Bone marrow (tissue), 2 donors: ENCODE data around the gene FHL3.
"Not testable (repeated sequence)": the region's sequence is repeated elsewhere in the genome, so short reads cannot be mapped to it uniquely, and the experiment has no call there.

Experiments
- DNase-seq, 2 donors: peaks; one replicate each; lab custom pipeline; 2025; lab: John Stamatoyannopoulos, UW

The FHL3 gene

DNA sequence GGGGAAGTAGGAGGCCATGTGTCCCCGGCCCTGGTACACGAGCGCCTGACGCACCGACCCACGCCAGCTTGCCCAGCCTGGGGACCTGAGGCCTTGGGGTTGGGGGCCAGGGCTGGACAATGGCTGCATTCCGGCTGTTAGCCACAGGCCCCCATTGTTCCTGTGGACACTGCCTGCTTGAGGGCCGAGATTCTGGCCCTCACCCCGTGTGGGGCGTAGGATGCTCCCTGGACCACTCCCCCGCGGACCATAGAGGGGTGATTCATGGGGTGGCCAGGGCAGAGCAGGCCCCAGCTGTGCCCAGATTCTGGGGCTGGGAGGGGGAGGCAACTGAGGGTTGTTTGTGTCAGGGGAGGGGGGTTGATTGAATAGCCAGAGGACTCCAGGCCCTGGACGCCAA, 29.6 kb upstream of the FHL3 start:
- no peak for DNase-seq

DNA sequence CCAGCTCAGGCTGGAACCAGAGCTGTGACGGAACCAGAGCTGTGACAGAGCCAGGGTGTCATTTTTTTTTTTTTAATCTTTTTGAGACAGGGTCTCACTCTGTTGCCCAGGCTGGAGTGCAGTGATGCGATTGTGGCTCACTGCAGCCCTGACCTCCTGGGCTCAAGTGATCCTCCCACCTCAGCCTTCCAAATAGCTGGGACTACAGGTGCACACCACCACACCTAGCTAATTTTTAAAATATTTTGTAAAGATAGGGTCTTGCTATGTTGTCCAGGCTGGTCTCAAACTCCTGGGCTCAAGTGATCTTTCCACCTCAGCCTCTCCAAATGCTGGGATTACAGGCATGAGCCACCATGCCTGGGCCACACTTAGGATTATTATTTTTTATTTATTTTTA, 27.7 kb upstream of the FHL3 start:
- DNase-seq, result not testable (repeated sequence)

GRCh38 chr1:38031513-38031866, 26.2 kb upstream of the FHL3 start:
- no peak for DNase-seq

DNA sequence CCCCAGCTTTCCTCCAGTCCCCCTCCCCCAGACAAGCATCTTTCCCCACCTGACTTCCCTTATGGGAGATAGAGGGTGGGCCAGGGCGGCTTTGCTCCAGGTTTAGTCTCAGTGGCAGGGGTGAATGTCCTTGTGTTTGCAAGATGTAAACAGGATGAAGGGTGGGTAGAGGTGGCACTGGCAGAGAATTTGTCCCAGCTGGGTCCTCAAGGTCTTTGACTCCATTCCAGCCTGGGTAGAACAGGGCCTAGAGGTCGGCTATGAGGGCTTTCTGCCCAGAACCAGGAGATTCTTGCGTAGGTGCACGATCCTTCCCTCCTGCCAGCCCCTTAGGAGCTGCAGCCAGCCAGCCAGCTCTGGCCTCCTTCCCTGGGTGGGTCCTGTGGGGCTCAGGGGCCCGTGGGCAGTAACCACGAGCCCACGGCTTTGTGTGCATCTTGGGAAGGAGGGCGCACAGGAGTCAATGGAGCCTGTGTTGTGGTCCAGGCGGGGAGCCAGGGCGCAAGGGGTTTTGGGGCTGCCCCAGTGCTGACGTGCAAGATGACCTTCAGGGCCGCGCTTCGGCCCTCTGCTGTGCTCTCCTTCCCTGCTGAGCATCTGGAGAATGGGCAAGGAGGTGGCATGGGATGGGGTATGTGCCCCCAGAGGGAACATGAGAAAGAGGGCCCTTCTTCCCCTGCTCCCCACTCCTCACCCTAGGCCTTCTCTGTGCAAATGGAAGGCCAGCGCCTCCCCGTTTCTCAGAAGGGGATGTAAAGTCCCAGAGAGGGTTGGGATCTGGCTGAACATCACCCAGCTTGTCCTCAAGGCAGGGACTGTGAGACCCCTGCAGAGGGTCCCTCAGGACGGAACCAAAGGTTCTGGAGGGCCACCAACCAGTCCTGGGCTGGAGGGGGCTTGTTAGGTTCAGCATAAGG, 25.5 kb upstream of the FHL3 start:
- DNase-seq, result no peak

DNA sequence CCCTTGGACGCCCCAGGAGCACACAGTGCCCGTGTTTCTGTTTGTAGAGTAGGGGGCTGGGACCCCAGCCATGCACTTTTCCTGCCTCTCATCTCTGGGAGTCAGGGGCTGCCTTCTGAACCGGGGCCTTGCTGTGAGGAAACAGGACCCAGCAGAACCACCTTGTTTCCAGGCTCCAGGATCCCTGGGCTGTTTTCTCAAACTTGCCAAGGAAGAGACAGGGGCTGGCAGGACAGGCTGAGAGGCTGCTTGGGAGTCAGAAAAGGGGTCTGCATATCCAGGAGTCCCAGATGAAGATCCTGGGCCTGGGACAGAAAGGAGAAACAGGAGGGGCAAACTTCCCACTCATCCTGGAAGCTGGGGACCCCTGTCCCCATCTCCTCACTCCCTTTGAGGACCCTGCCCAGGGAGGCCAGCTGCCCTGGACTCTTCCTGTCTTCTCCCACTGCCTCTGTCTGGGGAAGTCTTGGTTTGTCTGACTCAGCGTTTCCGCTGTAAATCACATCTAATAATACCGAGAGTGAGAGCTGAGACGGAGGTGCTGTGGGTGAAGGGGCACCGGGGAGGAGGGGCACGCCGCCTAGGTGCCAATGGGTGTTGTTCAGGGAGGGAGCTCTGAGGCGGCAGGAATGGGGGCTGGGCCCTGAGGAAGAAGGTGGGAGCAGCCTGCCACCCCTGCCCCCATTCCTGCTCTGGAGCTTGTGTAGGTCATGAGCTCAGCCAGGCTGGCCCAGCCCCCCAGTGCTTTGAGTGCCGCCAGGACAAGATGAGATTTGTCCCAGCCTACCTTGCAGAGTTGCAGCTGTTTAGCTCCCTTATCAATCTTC, 24.6 kb upstream of the FHL3 start:
- DNase-seq, result peak in 1 of 2 donors; percentile 80

DNA sequence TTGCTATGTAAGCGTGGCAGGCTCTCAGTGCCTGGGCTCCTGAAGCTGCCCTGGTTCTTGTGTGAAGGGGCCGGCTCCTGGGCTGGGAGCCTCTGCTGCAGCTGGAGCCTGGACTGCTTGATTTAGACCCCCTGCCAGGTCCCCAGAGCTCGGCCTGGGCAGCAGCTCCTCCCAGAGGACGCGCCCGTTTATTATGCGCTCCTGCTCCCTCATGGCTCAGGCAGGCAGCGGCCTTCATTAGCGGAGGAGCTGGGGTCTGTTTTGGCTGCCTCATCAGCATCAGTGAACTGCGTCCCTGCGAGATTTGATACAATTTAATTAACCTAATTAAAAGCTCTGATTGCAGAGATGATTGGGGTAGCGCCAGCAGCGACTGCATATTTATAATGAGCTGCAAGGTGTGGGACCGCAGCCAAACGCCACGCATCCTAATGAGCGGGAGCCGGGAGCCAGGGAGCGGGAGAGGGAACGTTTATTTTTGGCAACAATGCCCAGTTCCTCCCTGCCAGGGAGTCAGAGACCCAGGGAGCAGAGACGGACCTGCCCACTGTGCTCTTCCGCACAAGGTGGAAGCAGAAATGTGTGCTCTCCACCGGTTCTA, 23.9 kb upstream of the FHL3 start:
- DNase-seq, result no peak

DNA sequence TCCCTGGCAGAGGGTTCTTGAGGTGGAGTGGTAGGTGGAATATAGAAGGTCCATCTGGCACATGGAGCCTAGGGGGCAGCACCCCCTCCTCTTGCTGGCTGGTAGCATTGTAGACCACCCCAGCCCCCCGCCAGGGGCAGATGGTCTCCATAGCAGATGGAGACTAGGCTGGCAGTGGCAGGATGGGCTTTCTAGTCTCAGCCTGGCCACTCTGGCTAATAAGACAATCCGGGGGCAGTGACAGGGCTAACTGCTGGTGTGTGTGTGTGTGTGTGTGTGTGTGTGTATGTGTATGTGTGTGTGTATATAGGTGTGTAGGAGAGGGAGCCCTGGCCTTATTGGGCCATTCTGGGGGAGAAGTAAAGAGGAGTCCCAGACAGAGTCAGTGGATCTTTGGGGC, 23.4 kb upstream of the FHL3 start:
- no peak for DNase-seq

GRCh38 chr1:38028105-38028591, 22.8 kb upstream of the FHL3 start:
- DNase-seq, result no peak

DNA sequence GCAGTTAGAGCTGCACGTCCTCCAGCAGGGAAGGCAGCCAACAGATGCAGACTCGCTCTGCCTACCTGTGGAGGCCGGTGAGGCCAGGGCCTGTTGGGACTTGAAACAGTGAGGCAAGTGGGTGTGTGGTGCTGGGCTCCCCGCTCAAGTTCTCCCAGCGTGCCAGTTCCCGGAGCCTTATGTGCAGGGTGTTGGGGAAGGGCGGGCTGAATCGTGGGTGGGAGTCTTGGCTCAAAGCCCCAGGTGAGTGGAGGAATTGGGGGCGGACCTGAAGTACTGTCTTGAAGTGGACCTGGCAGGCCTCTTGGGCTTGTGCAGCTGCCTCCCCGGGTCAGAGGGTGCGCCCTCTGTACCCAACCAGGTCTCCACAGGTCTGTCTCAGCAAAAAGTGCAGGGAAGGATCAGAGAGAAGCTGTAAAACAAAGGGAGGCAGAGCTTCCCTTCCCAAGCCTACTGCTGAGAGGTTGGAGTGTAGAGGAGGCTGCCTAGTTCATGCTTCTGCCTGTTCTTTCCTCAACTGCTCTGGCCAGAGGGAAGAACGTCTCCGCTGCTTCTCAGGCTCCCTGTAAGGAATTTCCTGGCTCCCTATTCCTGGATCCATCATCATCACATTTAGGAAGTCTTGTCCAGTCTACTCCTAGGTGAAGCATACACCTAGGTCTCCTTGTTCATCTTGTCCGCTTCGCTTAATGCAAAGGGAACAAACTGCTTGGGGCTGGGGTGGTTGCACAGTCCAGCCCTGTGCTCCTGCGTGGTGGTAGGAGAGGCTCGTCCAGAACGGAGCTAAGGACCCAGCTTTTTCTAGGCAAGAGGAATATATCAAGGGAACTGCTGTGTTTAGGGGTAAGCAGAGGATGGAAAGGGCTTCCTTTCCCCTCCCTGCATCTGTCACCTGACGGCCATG, 22.1 kb upstream of the FHL3 start:
- DNase-seq, result no peak

DNA sequence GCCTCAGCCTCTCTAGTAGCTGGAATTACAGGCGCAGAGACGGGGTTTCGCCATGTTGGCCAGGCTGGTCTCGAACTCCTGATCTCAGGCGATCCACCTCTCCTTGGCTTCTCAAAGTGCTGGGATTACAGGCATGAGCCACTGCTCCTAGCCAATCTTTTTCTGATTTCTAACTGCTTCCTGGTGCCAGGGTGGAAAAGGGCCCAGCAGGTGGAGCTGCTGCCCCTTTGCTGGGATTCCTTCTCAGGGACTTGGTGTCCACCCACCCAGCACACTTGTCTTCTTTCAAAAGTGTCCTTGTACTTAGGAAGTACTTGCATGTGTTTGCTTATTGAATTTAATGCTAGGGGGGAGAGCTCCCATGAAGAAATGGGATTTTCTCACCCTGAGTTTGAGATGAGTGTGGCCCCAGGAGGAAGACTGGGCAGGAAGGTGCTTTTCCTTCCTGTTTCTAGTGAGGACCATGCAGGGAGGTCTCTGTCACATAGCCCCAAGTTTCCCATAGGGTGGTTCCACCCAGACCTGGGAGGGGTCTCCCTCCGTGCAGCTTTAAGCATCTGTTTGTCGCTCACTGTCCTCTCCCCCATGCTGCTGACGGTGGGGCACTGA, 21.4 kb upstream of the FHL3 start:
- DNase-seq, result no peak

- DNase-seq, result no peak
These were observed 20.4 kb upstream of the FHL3 start for GRCh38 chr1:38025664-38026063.

- DNase-seq, result no peak
These were observed 19.9 kb upstream of the FHL3 start for GRCh38 chr1:38025233-38025632.

DNA sequence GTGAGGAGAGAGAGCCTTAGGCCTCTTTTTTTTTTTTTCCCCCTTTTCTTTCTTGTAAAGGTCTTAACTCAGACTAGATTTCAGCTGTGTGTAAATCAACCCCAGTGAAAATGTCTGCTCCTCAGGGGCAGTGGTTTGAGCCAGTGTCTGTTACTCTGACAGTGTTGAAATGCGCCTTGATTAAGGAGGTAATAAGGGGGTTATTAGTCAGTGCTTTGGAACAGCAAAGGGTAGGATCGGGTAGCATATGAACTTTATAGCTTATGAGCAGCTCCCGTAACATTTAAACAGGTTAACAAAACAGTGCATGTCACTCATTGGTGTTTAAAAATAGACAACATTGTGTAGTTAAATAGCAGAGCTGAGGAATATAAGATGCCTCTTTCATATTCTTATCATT, 17.5 kb upstream of the FHL3 start:
- no peak for DNase-seq

- DNase-seq, result no peak
These were observed 16.7 kb upstream of the FHL3 start for GRCh38 chr1:38021969-38022368.

- DNase-seq, result no peak
These were observed 15.1 kb upstream of the FHL3 start for GRCh38 chr1:38020396-38020795.

DNA sequence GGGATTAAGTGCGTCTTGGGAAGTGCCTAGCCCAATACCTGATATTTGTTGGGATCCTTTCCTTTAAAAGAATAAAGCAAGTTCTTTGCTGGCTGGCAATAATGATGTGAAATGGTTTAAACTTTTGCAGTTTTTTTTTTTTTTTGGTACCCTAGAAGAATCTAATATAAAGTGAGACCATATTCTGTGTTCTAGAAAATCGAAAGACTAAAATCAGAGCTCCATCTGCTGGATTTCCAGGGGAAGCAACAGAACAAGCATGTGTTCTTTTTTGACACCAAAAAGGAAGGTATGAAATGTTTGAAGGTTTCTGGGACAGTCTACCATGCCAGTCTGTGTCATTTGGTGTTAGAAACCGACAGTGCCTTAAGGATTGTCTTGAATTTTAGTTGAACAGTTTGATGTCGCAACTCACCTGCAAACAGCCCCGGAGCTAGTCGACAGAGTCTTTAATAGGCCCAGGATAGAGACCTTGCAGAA, 13.6 kb upstream of the FHL3 start:
- peak in 1 of 2 donors; percentile 62 for DNase-seq

DNA sequence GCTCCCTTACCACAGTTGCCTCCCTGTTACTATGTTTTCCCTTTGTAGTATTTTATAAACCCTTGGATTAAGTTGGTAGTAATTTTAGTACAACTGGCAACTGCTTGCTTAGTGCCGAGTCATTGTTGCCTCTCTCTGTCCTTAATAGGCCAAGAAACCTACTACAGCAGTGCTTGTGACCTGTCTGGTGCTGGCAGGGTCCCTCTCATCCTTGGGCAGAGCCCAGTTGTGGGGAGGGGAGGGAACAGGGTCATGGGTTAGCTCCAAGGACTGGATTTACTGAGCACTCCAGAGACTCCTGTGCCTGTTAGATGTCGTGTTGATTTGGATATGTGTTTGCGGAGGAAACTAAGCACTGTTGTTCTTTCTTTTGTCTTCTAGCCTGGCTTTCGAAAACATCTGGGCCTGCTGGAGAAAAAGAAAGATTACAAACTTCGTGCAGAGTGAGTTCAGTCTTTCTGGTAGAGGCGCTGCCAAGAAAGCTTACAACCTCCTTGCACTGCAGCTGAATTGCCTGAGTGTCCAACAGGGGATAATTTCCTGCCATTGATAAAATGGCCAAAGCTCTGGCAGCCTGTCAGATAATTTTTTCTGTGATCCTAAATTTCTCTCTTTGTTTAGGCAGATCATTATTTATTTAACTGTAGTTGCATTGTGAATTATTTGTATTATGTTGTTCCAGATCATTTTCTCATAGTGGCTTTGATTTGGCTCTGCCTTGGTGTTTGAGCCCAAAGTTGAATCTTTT, 10.8 kb upstream of the FHL3 start:
- no peak for DNase-seq

GRCh38 chr1:38014724-38015424, 9.6 kb upstream of the FHL3 start:
- no peak for DNase-seq

- no peak for DNase-seq
These were observed 8.9 kb upstream of the FHL3 start for GRCh38 chr1:38014171-38014570.

- no peak for DNase-seq
These were observed 7.9 kb upstream of the FHL3 start for GRCh38 chr1:38013227-38013622.
